Fibroblast of villous mesenchyme (primary cell): ENCODE measurements around the gene GPR180. TPM values are rescaled to one million over a fixed set of nuclear protein-coding genes. Genes with fewer than 3 reads are reported as not detected.
"Not testable (repeated sequence)": the region's sequence is repeated elsewhere in the genome, so short reads cannot be mapped to it uniquely, and the experiment has no call there.

ENCODE experiments used
- DNase-seq: peaks from one replicate; pipeline ENCODE4 v3.0.0-alpha.2; 2010; ENCODE audit warnings: low read depth
- H3K4me3 ChIP-seq: 2 replicates; pipeline ENCODE4 v1.5.1; 2011; ENCODE audit warnings: low read depth, mild to moderate bottlenecking, low read length
- CTCF ChIP-seq: IDR thresholded peaks from 2 replicates; pipeline ENCODE4 v1.5.1; 2012; ENCODE audit warnings: low read depth, mild to moderate bottlenecking, low read length; ENCODE audit not compliant: insufficient read depth
- total RNA-seq: library from RNA; depleted of rRNA; stranded (reverse); fragments of >200 nt; gene quantifications from 2 replicates; pipeline ENCODE4 v1.2.3, GENCODE V29; 2012

GPR180 gene
- total RNA-seq, 1 donor, result 28.1 TPM

DNA sequence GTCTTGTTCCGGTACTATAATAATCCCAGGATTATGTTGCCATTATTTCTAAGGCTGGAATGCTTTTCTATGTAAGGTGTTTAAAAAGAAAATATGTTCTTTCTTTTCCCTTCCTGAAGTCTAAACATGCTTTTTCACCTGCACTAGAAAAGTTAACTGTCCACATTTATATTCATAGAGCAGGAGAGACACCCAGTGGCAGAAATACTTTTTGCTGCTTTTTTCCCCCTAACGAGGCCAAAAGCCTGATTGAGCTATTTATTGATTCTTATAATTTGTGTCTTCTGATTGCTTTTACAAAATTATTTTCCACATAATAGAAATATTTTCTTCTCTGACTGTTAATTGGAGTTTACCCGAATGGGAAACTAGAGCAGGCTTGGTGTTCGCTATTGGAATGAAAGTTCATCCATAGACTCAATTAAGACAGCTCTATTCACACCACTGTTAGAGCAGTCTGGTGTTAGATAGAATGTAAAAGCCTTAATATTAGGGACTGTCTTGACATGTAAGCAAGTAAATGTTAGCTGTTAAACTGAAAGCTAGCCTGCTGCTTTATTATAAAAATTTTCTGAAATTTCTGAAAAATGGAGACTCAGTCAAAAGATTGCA lies 15.8 kb downstream of the GPR180 start:
- no peak for DNase-seq
- peak; percentile 55 for TF ChIP-seq CTCF
- H3K4me3 ChIP-seq, result no peak overlapping the region

- peak; percentile 80 for TF ChIP-seq CTCF
- DNase-seq, result peak; percentile 44
- no peak overlapping the region for H3K4me3 ChIP-seq
Measured at GRCh38 chr13:94620286-94620896, 18.7 kb downstream of the GPR180 start.

- no peak for TF ChIP-seq CTCF
- H3K4me3 ChIP-seq, result no peak overlapping the region
- DNase-seq, result no peak
Measured at GRCh38 chr13:94622344-94622743, 20.7 kb downstream of the GPR180 start.

GRCh38 chr13:94623316-94623715 lies 21.7 kb downstream of the GPR180 start:
- no peak for DNase-seq
- no peak for TF ChIP-seq CTCF
- no peak overlapping the region for H3K4me3 ChIP-seq

- no peak overlapping the region for H3K4me3 ChIP-seq
- TF ChIP-seq CTCF, result no peak
- no peak for DNase-seq
Measured at GRCh38 chr13:94630858-94631257, 29.2 kb downstream of the GPR180 start.

GRCh38 chr13:94632226-94632980 lies 30.7 kb downstream of the GPR180 start:
- no peak for TF ChIP-seq CTCF
- no peak for DNase-seq

GRCh38 chr13:94636096-94636495 lies 34.4 kb downstream of the GPR180 start:
- not testable (repeated sequence) for H3K4me3 ChIP-seq, DNase-seq

More at GRCh38 chr13:94632226-94632980, 30.7 kb downstream of the GPR180 start:
- H3K4me3 ChIP-seq, result no peak overlapping the region
